HEK293 (cell line): ENCODE measurements around the gene SUPT3H.

Source experiments
- MYNN ChIP-seq: fragments of 450-650 bp; formaldehyde crosslinking; IDR thresholded peaks from 2 replicates; pipeline ENCODE4 v1.5.1; 2016; ENCODE audit warnings: missing biosample characterization, missing genetic modification characterization, borderline replicate concordance
- REPIN1 ChIP-seq: fragments of 450-650 bp; formaldehyde crosslinking; IDR thresholded peaks from 2 replicates; pipeline ENCODE4 v1.5.1; 2017; ENCODE audit warnings: missing biosample characterization, missing genetic modification characterization, low read depth
- TCF7L2 ChIP-seq: IDR thresholded peaks from 2 replicates; pipeline ENCODE4 v1.6.1; 2011; ENCODE audit warnings: low read depth, mild to moderate bottlenecking, inconsistent platforms, low read length, moderate library complexity, borderline replicate concordance
- ZNF184 ChIP-seq: fragments of 450-650 bp; IDR thresholded peaks from 2 replicates; pipeline ENCODE4 v1.5.1; 2018; ENCODE audit warnings: missing biosample characterization, mild to moderate bottlenecking, missing genetic modification characterization
- ZNF335 ChIP-seq: fragments of 450-650 bp; formaldehyde crosslinking; conservative IDR thresholded peaks from 2 replicates; pipeline ENCODE4 v1.5.1; 2016; ENCODE audit warnings: missing biosample characterization, missing genetic modification characterization
- ZNF610 ChIP-seq: fragments of 450-650 bp; formaldehyde crosslinking; IDR thresholded peaks from 2 replicates; pipeline ENCODE4 v1.5.1; 2016; ENCODE audit warnings: missing biosample characterization, missing genetic modification characterization, borderline replicate concordance
- ZNF660 ChIP-seq: fragments of 450-650 bp; IDR thresholded peaks from 2 replicates; pipeline ENCODE4 v1.5.1; 2018; ENCODE audit warnings: missing biosample characterization, mild to moderate bottlenecking, missing genetic modification characterization
- ZNF76 ChIP-seq: fragments of 450-650 bp; formaldehyde crosslinking; IDR thresholded peaks from 2 replicates; pipeline ENCODE4; 2016; ENCODE audit warnings: low read depth, missing biosample characterization, missing genetic modification characterization, borderline replicate concordance
- ZNF837 ChIP-seq: fragments of 450-650 bp; formaldehyde crosslinking; IDR thresholded peaks from 2 replicates; pipeline ENCODE4 v1.5.1; 2016; ENCODE audit warnings: missing biosample characterization, missing genetic modification characterization
- TF ChIP-seq, protein P1 (sequence below): fragments of 450-650 bp; formaldehyde crosslinking; IDR thresholded peaks from 2 replicates; pipeline ENCODE4 v1.5.1; 2016; ENCODE audit warnings: missing biosample characterization, missing genetic modification characterization
- TF ChIP-seq, protein P2 (sequence below): IDR thresholded peaks from 2 replicates; pipeline ENCODE4 v1.6.1; 2011; ENCODE audit warnings: mild to moderate bottlenecking, low read depth, low read length, borderline replicate concordance
- TF ChIP-seq, protein P3 (sequence below): fragments of 450-650 bp; formaldehyde crosslinking; IDR thresholded peaks from 2 replicates; pipeline ENCODE4 v1.5.1; 2016; ENCODE audit warnings: missing biosample characterization, missing genetic modification characterization

DNA sequence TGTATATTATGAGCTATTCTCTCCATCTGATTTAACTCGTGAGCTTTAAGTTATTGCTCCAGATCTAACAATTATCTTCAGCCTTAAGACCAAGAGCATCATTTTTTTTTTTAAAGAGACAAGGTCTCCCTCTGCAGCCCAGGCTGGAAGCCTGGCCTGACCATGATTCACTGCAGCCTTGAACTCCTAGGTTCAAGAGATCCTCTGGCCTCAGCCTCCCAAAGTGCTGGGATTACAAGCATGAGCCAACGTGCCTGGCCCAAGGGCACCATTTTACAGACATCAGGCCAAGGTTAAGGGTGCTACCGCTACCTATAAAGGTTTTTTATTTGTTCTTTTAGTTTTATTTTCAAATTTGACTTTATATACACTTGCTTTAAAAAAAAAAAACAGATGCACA is 2.3 kb downstream of the SUPT3H start:
- TF ChIP-seq ZNF335 (tag by site-specific recombination): no peak
- no peak for TF ChIP-seq TCF7L2
- no peak for TF ChIP-seq ZNF184 (tag by site-specific recombination)
- TF ChIP-seq, protein P1, sequence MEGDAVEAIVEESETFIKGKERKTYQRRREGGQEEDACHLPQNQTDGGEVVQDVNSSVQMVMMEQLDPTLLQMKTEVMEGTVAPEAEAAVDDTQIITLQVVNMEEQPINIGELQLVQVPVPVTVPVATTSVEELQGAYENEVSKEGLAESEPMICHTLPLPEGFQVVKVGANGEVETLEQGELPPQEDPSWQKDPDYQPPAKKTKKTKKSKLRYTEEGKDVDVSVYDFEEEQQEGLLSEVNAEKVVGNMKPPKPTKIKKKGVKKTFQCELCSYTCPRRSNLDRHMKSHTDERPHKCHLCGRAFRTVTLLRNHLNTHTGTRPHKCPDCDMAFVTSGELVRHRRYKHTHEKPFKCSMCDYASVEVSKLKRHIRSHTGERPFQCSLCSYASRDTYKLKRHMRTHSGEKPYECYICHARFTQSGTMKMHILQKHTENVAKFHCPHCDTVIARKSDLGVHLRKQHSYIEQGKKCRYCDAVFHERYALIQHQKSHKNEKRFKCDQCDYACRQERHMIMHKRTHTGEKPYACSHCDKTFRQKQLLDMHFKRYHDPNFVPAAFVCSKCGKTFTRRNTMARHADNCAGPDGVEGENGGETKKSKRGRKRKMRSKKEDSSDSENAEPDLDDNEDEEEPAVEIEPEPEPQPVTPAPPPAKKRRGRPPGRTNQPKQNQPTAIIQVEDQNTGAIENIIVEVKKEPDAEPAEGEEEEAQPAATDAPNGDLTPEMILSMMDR (tag by site-specific recombination): no peak
- no peak for TF ChIP-seq REPIN1 (tag by site-specific recombination)
- TF ChIP-seq ZNF76 (tag by site-specific recombination): no peak
- TF ChIP-seq, protein P2, sequence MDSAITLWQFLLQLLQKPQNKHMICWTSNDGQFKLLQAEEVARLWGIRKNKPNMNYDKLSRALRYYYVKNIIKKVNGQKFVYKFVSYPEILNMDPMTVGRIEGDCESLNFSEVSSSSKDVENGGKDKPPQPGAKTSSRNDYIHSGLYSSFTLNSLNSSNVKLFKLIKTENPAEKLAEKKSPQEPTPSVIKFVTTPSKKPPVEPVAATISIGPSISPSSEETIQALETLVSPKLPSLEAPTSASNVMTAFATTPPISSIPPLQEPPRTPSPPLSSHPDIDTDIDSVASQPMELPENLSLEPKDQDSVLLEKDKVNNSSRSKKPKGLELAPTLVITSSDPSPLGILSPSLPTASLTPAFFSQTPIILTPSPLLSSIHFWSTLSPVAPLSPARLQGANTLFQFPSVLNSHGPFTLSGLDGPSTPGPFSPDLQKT: no peak
- TF ChIP-seq MYNN (tag by site-specific recombination): no peak
- TF ChIP-seq, protein P3, sequence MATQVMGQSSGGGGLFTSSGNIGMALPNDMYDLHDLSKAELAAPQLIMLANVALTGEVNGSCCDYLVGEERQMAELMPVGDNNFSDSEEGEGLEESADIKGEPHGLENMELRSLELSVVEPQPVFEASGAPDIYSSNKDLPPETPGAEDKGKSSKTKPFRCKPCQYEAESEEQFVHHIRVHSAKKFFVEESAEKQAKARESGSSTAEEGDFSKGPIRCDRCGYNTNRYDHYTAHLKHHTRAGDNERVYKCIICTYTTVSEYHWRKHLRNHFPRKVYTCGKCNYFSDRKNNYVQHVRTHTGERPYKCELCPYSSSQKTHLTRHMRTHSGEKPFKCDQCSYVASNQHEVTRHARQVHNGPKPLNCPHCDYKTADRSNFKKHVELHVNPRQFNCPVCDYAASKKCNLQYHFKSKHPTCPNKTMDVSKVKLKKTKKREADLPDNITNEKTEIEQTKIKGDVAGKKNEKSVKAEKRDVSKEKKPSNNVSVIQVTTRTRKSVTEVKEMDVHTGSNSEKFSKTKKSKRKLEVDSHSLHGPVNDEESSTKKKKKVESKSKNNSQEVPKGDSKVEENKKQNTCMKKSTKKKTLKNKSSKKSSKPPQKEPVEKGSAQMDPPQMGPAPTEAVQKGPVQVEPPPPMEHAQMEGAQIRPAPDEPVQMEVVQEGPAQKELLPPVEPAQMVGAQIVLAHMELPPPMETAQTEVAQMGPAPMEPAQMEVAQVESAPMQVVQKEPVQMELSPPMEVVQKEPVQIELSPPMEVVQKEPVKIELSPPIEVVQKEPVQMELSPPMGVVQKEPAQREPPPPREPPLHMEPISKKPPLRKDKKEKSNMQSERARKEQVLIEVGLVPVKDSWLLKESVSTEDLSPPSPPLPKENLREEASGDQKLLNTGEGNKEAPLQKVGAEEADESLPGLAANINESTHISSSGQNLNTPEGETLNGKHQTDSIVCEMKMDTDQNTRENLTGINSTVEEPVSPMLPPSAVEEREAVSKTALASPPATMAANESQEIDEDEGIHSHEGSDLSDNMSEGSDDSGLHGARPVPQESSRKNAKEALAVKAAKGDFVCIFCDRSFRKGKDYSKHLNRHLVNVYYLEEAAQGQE: no peak
- no peak for TF ChIP-seq ZNF660 (tag by site-specific recombination)
- TF ChIP-seq ZNF610 (tag by site-specific recombination): no peak
- no peak for TF ChIP-seq ZNF837
